H9 (cell line): Measurements from ENCODE around the gene FAM76A. TPM values are rescaled to one million over a fixed set of nuclear protein-coding genes. Genes with fewer than 3 reads are reported as not detected.
"Not testable (repeated sequence)": the region's sequence is repeated elsewhere in the genome, so short reads cannot be mapped to it uniquely, and the experiment has no call there.

ENCODE experiments used
- DNase-seq: peaks from one replicate; pipeline ENCODE4 v3.0.0-alpha.2; 2017
- H2AFZ ChIP-seq: one replicate; pipeline ENCODE4 v1.6.1; 2013; ENCODE audit warnings: mild to moderate bottlenecking, low read length, control low read depth, moderate library complexity
- H2AK5ac ChIP-seq: 2 replicates; pipeline ENCODE4 v1.6.1; 2013; ENCODE audit warnings: low read length, control low read depth, mixed read lengths; ENCODE audit not compliant: insufficient read length
- H2BK120ac ChIP-seq: one replicate; pipeline ENCODE4 v1.6.1; 2013; ENCODE audit warnings: low read depth, mild to moderate bottlenecking, low read length, control low read depth, inconsistent platforms; ENCODE audit not compliant: poor library complexity, severe bottlenecking
- H2BK12ac ChIP-seq: 2 replicates; pipeline ENCODE4 v1.6.1; 2013; ENCODE audit warnings: low read length, control low read depth, mixed read lengths, low read depth; ENCODE audit not compliant: insufficient read length
- H2BK15ac ChIP-seq: 2 replicates; pipeline ENCODE4 v1.6.1; 2013; ENCODE audit warnings: low read depth, low read length, control low read depth
- H2BK20ac ChIP-seq: one replicate; pipeline ENCODE4 v1.6.1; 2013; ENCODE audit warnings: low read depth, mild to moderate bottlenecking, low read length, control low read depth, inconsistent platforms; ENCODE audit not compliant: poor library complexity, severe bottlenecking
- H2BK5ac ChIP-seq: 2 replicates; pipeline ENCODE4 v1.6.1; 2013; ENCODE audit warnings: low read length, control low read depth, mixed read lengths; ENCODE audit not compliant: insufficient read length
- H3K14ac ChIP-seq: 2 replicates; pipeline ENCODE4 v1.6.1; 2013; ENCODE audit warnings: low read length, control low read depth; ENCODE audit not compliant: insufficient read depth
- H3K18ac ChIP-seq: 2 replicates; pipeline ENCODE4 v1.6.1; 2013; ENCODE audit warnings: low read depth, mild to moderate bottlenecking, mixed read lengths, low read length, control low read depth; ENCODE audit not compliant: insufficient read length
- H3K23ac ChIP-seq: 2 replicates; pipeline ENCODE4 v1.6.1; 2013; ENCODE audit warnings: low read length, control low read depth, mixed read lengths, low read depth; ENCODE audit not compliant: insufficient read length
- H3K23me2 ChIP-seq: 2 replicates; pipeline ENCODE4 v1.6.1; 2013; ENCODE audit warnings: low read depth, mild to moderate bottlenecking, mixed read lengths, low read length, control low read depth; ENCODE audit not compliant: insufficient read length, poor library complexity, severe bottlenecking
- H3K27ac ChIP-seq: 2 replicates; pipeline ENCODE4 v1.5.1; 2013; ENCODE audit warnings: low read length, control low read depth, mixed read lengths, low read depth; ENCODE audit not compliant: insufficient read length
- H3K27me3 ChIP-seq: 2 replicates; pipeline ENCODE4 v1.6.1; 2013; ENCODE audit warnings: low read length, control low read depth, inconsistent platforms; ENCODE audit not compliant: insufficient read depth
- H3K4ac ChIP-seq: 2 replicates; pipeline ENCODE4 v1.6.1; 2013; ENCODE audit warnings: low read depth, mild to moderate bottlenecking, control low read depth, inconsistent platforms, low read length, moderate library complexity
- H3K4me1 ChIP-seq: 2 replicates; pipeline ENCODE4 v1.6.1; 2013; ENCODE audit warnings: low read length, control low read depth, inconsistent platforms; ENCODE audit not compliant: insufficient read depth
- H3K4me2 ChIP-seq: 2 replicates; pipeline ENCODE4 v1.6.1; 2013; ENCODE audit warnings: low read length, control low read depth, mixed read lengths; ENCODE audit not compliant: insufficient read length, insufficient read depth
- H3K56ac ChIP-seq: 2 replicates; pipeline ENCODE4 v1.6.1; 2013; ENCODE audit warnings: low read depth, mild to moderate bottlenecking, mixed read lengths, low read length, control low read depth; ENCODE audit not compliant: insufficient read length
- H3K79me1 ChIP-seq: 2 replicates; pipeline ENCODE4 v1.6.1; 2013; ENCODE audit warnings: low read depth, mild to moderate bottlenecking, moderate library complexity, low read length, control low read depth, inconsistent platforms; ENCODE audit not compliant: insufficient read depth, poor library complexity, severe bottlenecking
- H3K79me2 ChIP-seq: 2 replicates; pipeline ENCODE4 v1.6.1; 2013; ENCODE audit warnings: low read length, control low read depth, inconsistent platforms; ENCODE audit not compliant: insufficient read depth
- H3K9ac ChIP-seq: 2 replicates; pipeline ENCODE4 v1.6.1; 2013; ENCODE audit warnings: low read length, control low read depth, mixed read lengths; ENCODE audit not compliant: insufficient read length; ENCODE audit errors: extremely low read depth
- H3K9me3 ChIP-seq: one replicate; pipeline ENCODE4 v1.6.1; 2013; ENCODE audit warnings: low read depth, low read length, inconsistent platforms; ENCODE audit not compliant: control insufficient read depth
- H3T11ph ChIP-seq: one replicate; pipeline ENCODE4 v1.6.1; 2013; ENCODE audit warnings: mild to moderate bottlenecking, low read length, control low read depth, inconsistent platforms
- H4K20me1 ChIP-seq: one replicate; pipeline ENCODE4 v1.6.1; 2013; ENCODE audit not compliant: control insufficient read depth, insufficient read length, insufficient read depth
- H4K5ac ChIP-seq: 2 replicates; pipeline ENCODE4 v1.6.1; 2013; ENCODE audit warnings: low read depth, mild to moderate bottlenecking, mixed read lengths, low read length, control low read depth; ENCODE audit not compliant: insufficient read length
- H4K8ac ChIP-seq: replicated peaks from 2 replicates; pipeline ENCODE4 v1.6.1; 2013; ENCODE audit warnings: low read length, control low read depth, mixed read lengths, low read depth; ENCODE audit not compliant: insufficient read length
- H4K91ac ChIP-seq: 2 replicates; pipeline ENCODE4 v1.6.1; 2013; ENCODE audit warnings: low read depth, mild to moderate bottlenecking, moderate library complexity, mixed read lengths, low read length, control low read depth; ENCODE audit not compliant: insufficient read length
- H3K27ac Mint-ChIP-seq, 3 experiments: 2 replicates in 2 of 3; 3 replicates in 1 of 3; pipeline ENCODE4 v1.8.0; 2020 to 2021; ENCODE audit warnings: mixed read lengths in 3 of 3, mild to moderate bottlenecking in 1 of 3, moderate library complexity in 1 of 3
- H3K27me3 Mint-ChIP-seq: 2 replicates; pipeline ENCODE4 v1.8.0; 2021; ENCODE audit warnings: low read depth, mild to moderate bottlenecking, moderate library complexity, mixed read lengths
- H3K36me3 Mint-ChIP-seq, 3 experiments: 2 replicates in 2 of 3; 3 replicates in 1 of 3; pipeline ENCODE4 v1.8.0; 2020 to 2021; ENCODE audit warnings: low read depth in 3 of 3, mixed read lengths in 3 of 3; ENCODE audit not compliant: insufficient read depth in 1 of 3
- H3K4me1 Mint-ChIP-seq, 2 experiments: 2 replicates each; pipeline ENCODE4 v1.8.0; 2020; ENCODE audit warnings: mixed read lengths in 2 of 2
- H3K4me3 Mint-ChIP-seq, 2 experiments: 2 replicates in 1 of 2; 3 replicates in 1 of 2; pipeline ENCODE4 v1.8.0; 2020 to 2021; ENCODE audit warnings: mild to moderate bottlenecking in 2 of 2, mixed read lengths in 2 of 2, moderate library complexity in 1 of 2
- H3K9me3 Mint-ChIP-seq, 2 experiments: 2 replicates in 1 of 2; 3 replicates in 1 of 2; pipeline ENCODE4 v1.8.0; 2020; ENCODE audit warnings: mild to moderate bottlenecking in 2 of 2, mixed read lengths in 2 of 2, moderate library complexity in 1 of 2
- WGBS: extraction: QIAGEN DNeasy Blood & Tissue Kit; methylation state at CpG from one replicate; pipeline ENCODE4 v1.1.7; 2013; ENCODE audit warnings: missing lambda C conversion rate, low lambda C conversion rate, mixed read lengths; ENCODE audit not compliant: insufficient read length; ENCODE audit errors: extremely low coverage; 5-methylcytosine and 5-hydroxymethylcytosine counted together
- total RNA-seq: library from RNA; stranded (reverse); gene quantifications from 2 replicates; pipeline ENCODE4 v1.2.1, GENCODE V29; 2021
- TF ChIP-seq, protein P1 (sequence below): fragments of 200-600 bp; sonication (generic); conservative IDR thresholded peaks from 3 replicates; pipeline ENCODE4 v1.8.0; 2021; ENCODE audit warnings: antibody characterized with exemption, mild to moderate bottlenecking

The FAM76A gene
- total RNA-seq, 1 experiment from 2014 or later: 10.6 TPM

DNA sequence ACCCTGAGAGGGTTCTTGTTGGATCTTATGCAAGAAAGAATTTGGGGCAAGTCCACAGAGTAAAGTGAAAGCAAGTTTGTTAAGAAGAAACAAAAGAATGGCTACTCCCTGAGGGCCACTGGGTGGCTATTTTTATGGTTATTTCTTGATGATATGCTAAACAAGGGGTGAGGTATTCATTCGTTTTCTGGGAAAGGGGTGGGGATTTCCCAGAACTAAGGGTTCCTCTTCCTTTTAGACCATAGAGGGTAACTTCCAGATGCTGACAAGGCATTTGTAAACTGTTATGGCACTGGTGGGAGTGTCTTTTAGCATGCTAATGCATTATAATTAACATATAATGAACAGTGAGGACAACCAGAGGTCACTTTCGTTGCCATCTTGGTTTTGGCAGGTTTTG lies 35.6 kb upstream of the FAM76A start:
- Histone ChIP-seq H3T11ph (no peak overlapping the region), H2BK20ac (no peak overlapping the region), H3K56ac (no peak overlapping the region), H3K4ac (no peak overlapping the region), H3K23me2 (no peaks in the 10 kb centered on the region), H2BK12ac (no peak overlapping the region), H4K8ac (no peak overlapping the region), H3K4me1 (peaks cover 2% of the 10 kb centered on the region; the same call in 1 of the 2 replicates), H2AFZ (no peak overlapping the region), H4K91ac (no peak overlapping the region), H4K5ac (no peak overlapping the region), H3K27ac (no peak overlapping the region), H3K9ac (no peak overlapping the region), H2BK15ac (no peak overlapping the region), H3K79me1 (no peaks in the 10 kb centered on the region), H2BK120ac (no peak overlapping the region), H3K14ac (no peak overlapping the region; the same call in 1 of the 2 replicates), H3K27me3 (no peaks in the 10 kb centered on the region), H3K23ac (no peak overlapping the region), H2BK5ac (no peak overlapping the region), H3K79me2 (no peaks in the 10 kb centered on the region), H3K18ac (no peak overlapping the region), H4K20me1 (no peaks in the 10 kb centered on the region), H3K4me2 (no peak overlapping the region), H2AK5ac (no peak overlapping the region), H3K9me3 (no peaks in the 10 kb centered on the region)
- no CpG with 5 or more reads among the region's 2 CpGs for WGBS
- Mint-ChIP-seq H3K9me3 (peaks cover 9 to 16% of the 10 kb centered on the region in 2 experiments), H3K4me3 (no peak overlapping the region), H3K27ac (peak overlapping the region in 2 of 3 experiments; percentile 7 to 10; a peak in 1 of 7 replicates), H3K4me1 (peaks cover 33 to 34% of the 10 kb centered on the region in 2 experiments), H3K36me3 (peaks cover 2 to 8% (median 6%) of the 10 kb centered on the region in 3 experiments; a peak in 5 of 7 replicates), H3K27me3 (peaks cover 2% of the 10 kb centered on the region; the same call in 1 of the 2 replicates)
- TF ChIP-seq, protein P1, sequence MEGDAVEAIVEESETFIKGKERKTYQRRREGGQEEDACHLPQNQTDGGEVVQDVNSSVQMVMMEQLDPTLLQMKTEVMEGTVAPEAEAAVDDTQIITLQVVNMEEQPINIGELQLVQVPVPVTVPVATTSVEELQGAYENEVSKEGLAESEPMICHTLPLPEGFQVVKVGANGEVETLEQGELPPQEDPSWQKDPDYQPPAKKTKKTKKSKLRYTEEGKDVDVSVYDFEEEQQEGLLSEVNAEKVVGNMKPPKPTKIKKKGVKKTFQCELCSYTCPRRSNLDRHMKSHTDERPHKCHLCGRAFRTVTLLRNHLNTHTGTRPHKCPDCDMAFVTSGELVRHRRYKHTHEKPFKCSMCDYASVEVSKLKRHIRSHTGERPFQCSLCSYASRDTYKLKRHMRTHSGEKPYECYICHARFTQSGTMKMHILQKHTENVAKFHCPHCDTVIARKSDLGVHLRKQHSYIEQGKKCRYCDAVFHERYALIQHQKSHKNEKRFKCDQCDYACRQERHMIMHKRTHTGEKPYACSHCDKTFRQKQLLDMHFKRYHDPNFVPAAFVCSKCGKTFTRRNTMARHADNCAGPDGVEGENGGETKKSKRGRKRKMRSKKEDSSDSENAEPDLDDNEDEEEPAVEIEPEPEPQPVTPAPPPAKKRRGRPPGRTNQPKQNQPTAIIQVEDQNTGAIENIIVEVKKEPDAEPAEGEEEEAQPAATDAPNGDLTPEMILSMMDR: no peak
- DNase-seq: no peak

DNA sequence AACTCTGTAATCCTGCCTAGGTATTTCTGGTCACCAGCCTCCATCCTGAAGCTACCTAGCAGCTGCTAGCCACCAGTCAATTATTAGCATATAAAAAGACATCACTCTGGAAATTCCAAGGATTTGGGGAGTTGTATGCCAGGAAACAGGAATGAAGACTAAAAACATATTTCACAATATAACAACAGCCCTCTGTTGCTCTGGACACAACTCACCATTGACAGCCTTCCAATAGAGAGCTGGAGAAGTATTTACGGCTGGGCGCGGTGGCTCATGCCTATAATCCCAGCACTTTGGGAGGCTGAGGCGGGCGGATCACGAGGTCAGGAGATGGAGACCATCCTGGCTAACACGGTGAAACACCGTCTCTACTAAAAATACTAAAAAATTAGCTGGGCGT lies 28.9 kb upstream of the FAM76A start:
- H2BK20ac ChIP-seq, H2BK120ac ChIP-seq, H4K91ac ChIP-seq, H3K9me3 ChIP-seq, DNase-seq, H3K36me3 Mint-ChIP-seq, H3K27ac ChIP-seq, H3K4me1 ChIP-seq, H3K4ac ChIP-seq, H2AK5ac ChIP-seq, H3K27ac Mint-ChIP-seq, H3K27me3 Mint-ChIP-seq, H2BK5ac ChIP-seq, H4K8ac ChIP-seq, H2BK15ac ChIP-seq, H3K4me1 Mint-ChIP-seq, H3K14ac ChIP-seq, H4K5ac ChIP-seq, H3K79me1 ChIP-seq, H3K23ac ChIP-seq, H3K4me3 Mint-ChIP-seq, H2BK12ac ChIP-seq, H2AFZ ChIP-seq, H3K27me3 ChIP-seq, H3K79me2 ChIP-seq, H3K4me2 ChIP-seq, H3K56ac ChIP-seq, H3K18ac ChIP-seq, H3K9ac ChIP-seq, H3K23me2 ChIP-seq, H3T11ph ChIP-seq, H4K20me1 ChIP-seq: not testable (repeated sequence)
- peaks cover 7 to 14% of the 10 kb centered on the region in 2 experiments for H3K9me3 Mint-ChIP-seq
- no CpG with 5 or more reads among the region's 9 CpGs for WGBS
